ENCODE results near the gene GRK2. TPM values are rescaled to one million over a fixed set of nuclear protein-coding genes. Genes with fewer than 3 reads are reported as not detected.

Gene GRK2
- total and polyA plus RNA-seq, 2 of the 13 experiments (the other 11 are each of a cell fraction or from before 2014, with no cell fraction given), result 31.3 to 42.4 TPM

DNA sequence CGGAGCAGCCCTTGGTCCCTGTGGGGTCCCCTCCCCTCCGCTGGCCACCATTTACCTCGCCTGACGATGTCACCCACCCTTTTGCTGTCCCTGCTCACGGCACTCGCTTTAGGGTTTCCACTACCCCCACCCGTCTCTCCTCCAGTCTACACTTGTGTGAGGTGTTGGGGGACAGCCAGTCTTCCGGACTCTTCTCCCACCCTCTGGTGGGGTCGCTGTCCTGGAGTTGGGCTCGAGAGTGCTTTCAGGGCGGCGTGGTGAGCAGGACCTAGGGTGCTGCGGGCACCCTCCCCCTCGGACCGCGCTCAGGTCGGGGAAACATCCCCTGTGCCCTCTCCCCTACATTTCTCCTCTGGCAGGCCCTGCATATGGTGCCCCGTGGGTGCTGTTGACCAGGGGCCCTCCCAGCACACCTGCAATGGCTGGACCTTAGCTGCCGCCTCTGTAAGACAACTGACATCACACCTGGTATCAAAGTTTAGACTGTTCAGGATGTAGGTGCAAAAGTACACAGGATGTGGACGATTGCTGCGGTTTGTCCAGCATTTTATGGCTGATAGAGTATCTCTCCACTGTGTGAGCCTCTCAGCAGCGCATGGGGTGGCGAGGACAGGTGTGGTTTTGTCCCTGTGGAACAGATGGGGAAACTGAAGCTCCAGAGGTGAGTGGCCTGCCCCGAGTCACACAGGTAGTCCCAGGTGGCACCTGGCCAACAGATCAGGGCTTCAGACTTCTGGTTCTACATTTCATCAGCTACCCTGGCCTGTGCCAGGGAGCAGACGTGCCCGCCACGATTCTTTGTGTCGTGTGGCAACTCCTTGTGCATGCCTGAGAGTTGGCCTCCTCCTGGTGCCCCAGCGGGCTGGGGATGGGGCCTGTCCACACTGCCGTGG lies 1.2 kb downstream of the GRK2 start (continued):
- TF ChIP-seq TCF7L2 (IDR thresholded peaks at IDR 0.05; ENCODE audit: low read depth, low read length), result no peak
- TF ChIP-seq FIP1L1 (IDR thresholded peaks at IDR 0.05; ENCODE audit: borderline replicate concordance, insufficient read depth, low read depth, low read length), result no peak
- no peak for TF ChIP-seq FOXA1 (IDR thresholded peaks at IDR 0.05)
- peak; percentile 84 for TF ChIP-seq FOXA1 (CRISPR knock-in tag; IDR thresholded peaks at IDR 0.05)
- TF ChIP-seq HMG20B (CRISPR knock-in tag; conservative IDR thresholded peaks at IDR 0.05), result no peak
- no peak for TF ChIP-seq ZNF362 (CRISPR knock-in tag; IDR thresholded peaks at IDR 0.05; ENCODE audit: borderline replicate concordance)
- no peak for TF ChIP-seq HES4 (CRISPR knock-in tag; IDR thresholded peaks at IDR 0.05; ENCODE audit: borderline replicate concordance)
- TF ChIP-seq, protein P1, sequence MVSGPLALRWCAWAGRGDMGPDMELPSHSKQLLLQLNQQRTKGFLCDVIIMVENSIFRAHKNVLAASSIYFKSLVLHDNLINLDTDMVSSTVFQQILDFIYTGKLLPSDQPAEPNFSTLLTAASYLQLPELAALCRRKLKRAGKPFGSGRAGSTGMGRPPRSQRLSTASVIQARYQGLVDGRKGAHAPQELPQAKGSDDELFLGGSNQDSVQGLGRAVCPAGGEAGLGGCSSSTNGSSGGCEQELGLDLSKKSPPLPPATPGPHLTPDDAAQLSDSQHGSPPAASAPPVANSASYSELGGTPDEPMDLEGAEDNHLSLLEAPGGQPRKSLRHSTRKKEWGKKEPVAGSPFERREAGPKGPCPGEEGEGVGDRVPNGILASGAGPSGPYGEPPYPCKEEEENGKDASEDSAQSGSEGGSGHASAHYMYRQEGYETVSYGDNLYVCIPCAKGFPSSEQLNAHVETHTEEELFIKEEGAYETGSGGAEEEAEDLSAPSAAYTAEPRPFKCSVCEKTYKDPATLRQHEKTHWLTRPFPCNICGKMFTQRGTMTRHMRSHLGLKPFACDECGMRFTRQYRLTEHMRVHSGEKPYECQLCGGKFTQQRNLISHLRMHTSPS (CRISPR knock-in tag; IDR thresholded peaks at IDR 0.05; ENCODE audit: low read depth), result peak; percentile 74
- no peak for TF ChIP-seq HOMEZ (CRISPR knock-in tag; IDR thresholded peaks at IDR 0.05; ENCODE audit: low read depth)
- no peak for TF ChIP-seq MED8 (CRISPR knock-in tag; IDR thresholded peaks at IDR 0.05; ENCODE audit: insufficient replicate concordance)
- no peak for TF ChIP-seq SATB2 (CRISPR knock-in tag; IDR thresholded peaks at IDR 0.05)
- TF ChIP-seq ONECUT2 (CRISPR knock-in tag; IDR thresholded peaks at IDR 0.05), result no peak
- TF ChIP-seq, protein P2, sequence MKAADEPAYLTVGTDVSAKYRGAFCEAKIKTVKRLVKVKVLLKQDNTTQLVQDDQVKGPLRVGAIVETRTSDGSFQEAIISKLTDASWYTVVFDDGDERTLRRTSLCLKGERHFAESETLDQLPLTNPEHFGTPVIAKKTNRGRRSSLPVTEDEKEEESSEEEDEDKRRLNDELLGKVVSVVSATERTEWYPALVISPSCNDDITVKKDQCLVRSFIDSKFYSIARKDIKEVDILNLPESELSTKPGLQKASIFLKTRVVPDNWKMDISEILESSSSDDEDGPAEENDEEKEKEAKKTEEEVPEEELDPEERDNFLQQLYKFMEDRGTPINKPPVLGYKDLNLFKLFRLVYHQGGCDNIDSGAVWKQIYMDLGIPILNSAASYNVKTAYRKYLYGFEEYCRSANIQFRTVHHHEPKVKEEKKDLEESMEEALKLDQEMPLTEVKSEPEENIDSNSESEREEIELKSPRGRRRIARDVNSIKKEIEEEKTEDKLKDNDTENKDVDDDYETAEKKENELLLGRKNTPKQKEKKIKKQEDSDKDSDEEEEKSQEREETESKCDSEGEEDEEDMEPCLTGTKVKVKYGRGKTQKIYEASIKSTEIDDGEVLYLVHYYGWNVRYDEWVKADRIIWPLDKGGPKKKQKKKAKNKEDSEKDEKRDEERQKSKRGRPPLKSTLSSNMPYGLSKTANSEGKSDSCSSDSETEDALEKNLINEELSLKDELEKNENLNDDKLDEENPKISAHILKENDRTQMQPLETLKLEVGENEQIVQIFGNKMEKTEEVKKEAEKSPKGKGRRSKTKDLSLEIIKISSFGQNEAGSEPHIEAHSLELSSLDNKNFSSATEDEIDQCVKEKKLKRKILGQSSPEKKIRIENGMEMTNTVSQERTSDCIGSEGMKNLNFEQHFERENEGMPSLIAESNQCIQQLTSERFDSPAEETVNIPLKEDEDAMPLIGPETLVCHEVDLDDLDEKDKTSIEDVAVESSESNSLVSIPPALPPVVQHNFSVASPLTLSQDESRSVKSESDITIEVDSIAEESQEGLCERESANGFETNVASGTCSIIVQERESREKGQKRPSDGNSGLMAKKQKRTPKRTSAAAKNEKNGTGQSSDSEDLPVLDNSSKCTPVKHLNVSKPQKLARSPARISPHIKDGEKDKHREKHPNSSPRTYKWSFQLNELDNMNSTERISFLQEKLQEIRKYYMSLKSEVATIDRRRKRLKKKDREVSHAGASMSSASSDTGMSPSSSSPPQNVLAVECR (CRISPR knock-in tag; IDR thresholded peaks at IDR 0.05; ENCODE audit: borderline replicate concordance), result peak; percentile 57; the same call in 1 of the 2 replicates
- TF ChIP-seq ZNF253 (CRISPR knock-in tag; IDR thresholded peaks at IDR 0.05; ENCODE audit: borderline replicate concordance), result no peak
- no peak for TF ChIP-seq ZNF530 (CRISPR knock-in tag; IDR thresholded peaks at IDR 0.05; ENCODE audit: low read depth)
- TF ChIP-seq SP2 (CRISPR knock-in tag; IDR thresholded peaks at IDR 0.05), result no peak

All from HepG2 (cell line).